ENCODE measurements around the gene TSR3.

DNA sequence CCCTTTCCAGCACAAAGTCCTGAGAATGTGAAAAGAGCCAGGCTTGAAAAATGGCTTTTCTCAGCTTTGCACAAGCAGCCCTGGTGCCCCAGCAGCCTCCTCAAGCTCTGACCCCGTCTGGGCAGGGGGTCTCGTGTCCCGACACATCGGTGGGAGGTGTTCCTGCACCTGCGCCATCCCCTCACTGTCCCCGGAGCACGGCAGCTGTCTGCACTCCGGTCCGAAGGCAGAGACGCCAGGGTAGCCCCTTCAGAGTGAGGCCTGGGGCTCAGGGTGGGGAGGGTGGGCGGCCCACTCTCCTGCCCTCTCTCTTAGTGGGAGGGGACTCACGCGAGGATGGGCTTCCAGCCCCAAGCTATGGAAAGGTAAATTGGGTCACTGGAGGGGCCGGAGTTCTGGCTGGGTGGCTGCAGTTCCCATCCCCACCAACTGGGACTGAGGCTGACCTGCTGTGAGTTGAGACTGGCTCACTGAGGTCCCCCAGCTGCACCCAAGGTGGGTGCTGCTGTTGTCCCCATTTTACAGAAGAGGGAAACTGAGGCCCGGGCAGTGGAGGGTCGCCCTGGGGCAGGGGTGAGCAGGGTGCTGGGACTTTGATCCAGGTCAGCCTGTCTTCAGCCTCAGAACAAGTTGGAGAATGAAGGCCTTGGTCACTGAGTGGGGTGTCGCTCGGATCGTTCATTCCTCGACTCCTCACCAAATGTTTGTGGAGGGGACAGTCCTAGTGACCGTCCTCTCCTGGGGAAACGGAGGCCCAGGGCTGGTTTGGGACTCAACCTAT, 20.6 kb downstream of the TSR3 start:
- TF ChIP-seq EZH2 (IDR thresholded peaks at IDR 0.05; ENCODE audit: insufficient read depth, poor library complexity, severe bottlenecking) (no peak), EZH2phosphoT487 (IDR thresholded peaks at IDR 0.05; ENCODE audit: insufficient read depth, low read depth) (no peak)

All from GM23248 (cell line).